ENCODE results near the gene ABHD12. TPM values are rescaled to one million over a fixed set of nuclear protein-coding genes. Genes with fewer than 3 reads are reported as not detected.

The ABHD12 gene
- total RNA-seq, 1 donor from 2014 or later, result 42.9 TPM

GRCh38 chr20:25325997-25326396 is 64.6 kb downstream of the ABHD12 start:
- TF ChIP-seq, protein P1, sequence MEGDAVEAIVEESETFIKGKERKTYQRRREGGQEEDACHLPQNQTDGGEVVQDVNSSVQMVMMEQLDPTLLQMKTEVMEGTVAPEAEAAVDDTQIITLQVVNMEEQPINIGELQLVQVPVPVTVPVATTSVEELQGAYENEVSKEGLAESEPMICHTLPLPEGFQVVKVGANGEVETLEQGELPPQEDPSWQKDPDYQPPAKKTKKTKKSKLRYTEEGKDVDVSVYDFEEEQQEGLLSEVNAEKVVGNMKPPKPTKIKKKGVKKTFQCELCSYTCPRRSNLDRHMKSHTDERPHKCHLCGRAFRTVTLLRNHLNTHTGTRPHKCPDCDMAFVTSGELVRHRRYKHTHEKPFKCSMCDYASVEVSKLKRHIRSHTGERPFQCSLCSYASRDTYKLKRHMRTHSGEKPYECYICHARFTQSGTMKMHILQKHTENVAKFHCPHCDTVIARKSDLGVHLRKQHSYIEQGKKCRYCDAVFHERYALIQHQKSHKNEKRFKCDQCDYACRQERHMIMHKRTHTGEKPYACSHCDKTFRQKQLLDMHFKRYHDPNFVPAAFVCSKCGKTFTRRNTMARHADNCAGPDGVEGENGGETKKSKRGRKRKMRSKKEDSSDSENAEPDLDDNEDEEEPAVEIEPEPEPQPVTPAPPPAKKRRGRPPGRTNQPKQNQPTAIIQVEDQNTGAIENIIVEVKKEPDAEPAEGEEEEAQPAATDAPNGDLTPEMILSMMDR (IDR thresholded peaks at IDR 0.05), result no peak
- Mint-ChIP-seq H3K27ac (ENCODE audit: unreplicated experiment) (no peak overlapping the region), H3K4me3 (ENCODE audit: unreplicated experiment) (no peak overlapping the region), H3K36me3 (ENCODE audit: unreplicated experiment) (peaks cover 8% of the 10 kb centered on the region), H3K9me3 (ENCODE audit: unreplicated experiment) (peaks cover 4% of the 10 kb centered on the region), H3K4me1 (ENCODE audit: unreplicated experiment) (no peaks in the 10 kb centered on the region), H3K27me3 (ENCODE audit: unreplicated experiment) (no peaks in the 10 kb centered on the region)
- DNase-seq (ENCODE audit: extremely low spot score, unreplicated experiment), result no peak

DNA sequence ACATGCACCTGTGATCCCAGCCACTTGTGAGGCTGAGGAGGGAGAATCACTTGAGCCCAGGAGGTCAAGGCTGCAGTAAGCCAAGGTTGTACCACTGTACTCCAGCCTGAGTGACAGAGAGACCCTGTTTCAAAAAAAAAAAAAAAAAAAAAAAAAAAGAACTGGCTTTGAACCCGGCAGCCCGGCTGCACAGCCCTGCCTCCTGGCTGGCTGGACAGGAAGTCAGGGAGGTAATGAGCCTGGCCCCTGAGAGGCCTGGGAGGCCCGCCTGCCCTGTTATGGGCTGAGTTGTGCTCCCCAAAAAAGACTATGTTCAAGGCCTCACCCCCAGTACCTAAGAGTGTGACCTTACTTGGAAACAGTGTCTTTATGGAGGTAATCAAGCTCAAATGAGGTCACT is 65.6 kb downstream of the ABHD12 start:
- H3K27ac Mint-ChIP-seq (ENCODE audit: unreplicated experiment), result no peak overlapping the region
- no peaks in the 10 kb centered on the region for H3K27me3 Mint-ChIP-seq (ENCODE audit: unreplicated experiment)
- no peak overlapping the region for H3K4me3 Mint-ChIP-seq (ENCODE audit: unreplicated experiment)
- DNase-seq (ENCODE audit: extremely low spot score, unreplicated experiment), result no peak
- H3K9me3 Mint-ChIP-seq (ENCODE audit: unreplicated experiment), result peaks cover 4% of the 10 kb centered on the region
- TF ChIP-seq, protein P1 (IDR thresholded peaks at IDR 0.05), result no peak
- peaks cover 8% of the 10 kb centered on the region for H3K36me3 Mint-ChIP-seq (ENCODE audit: unreplicated experiment)
- H3K4me1 Mint-ChIP-seq (ENCODE audit: unreplicated experiment), result no peaks in the 10 kb centered on the region

DNA sequence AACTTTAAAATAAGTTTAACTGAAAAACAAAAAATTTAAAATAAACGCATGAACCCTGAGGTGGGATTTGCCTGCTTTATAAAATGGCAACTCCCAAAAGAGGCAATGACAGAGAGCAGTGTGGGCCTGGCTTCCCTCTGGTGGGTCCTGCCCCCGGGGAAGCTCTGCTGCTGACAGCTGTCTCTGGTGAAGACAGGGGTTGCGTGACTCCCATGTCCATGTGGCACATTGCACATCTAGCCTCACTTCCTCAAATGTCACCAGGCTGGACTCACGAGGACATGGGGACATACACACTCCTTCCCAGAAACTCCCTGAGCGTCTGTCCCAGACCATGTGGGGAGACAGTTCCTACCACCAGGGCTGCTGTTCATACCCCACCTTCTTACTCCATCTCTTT is 66.2 kb downstream of the ABHD12 start:
- H3K27ac Mint-ChIP-seq (ENCODE audit: unreplicated experiment), result no peak overlapping the region
- DNase-seq (ENCODE audit: extremely low spot score, unreplicated experiment), result no peak
- no peaks in the 10 kb centered on the region for H3K27me3 Mint-ChIP-seq (ENCODE audit: unreplicated experiment)
- no peaks in the 10 kb centered on the region for H3K9me3 Mint-ChIP-seq (ENCODE audit: unreplicated experiment)
- H3K4me1 Mint-ChIP-seq (ENCODE audit: unreplicated experiment), result no peaks in the 10 kb centered on the region
- peaks cover 4% of the 10 kb centered on the region for H3K36me3 Mint-ChIP-seq (ENCODE audit: unreplicated experiment)
- TF ChIP-seq, protein P1 (IDR thresholded peaks at IDR 0.05), result no peak
- no peak overlapping the region for H3K4me3 Mint-ChIP-seq (ENCODE audit: unreplicated experiment)

DNA sequence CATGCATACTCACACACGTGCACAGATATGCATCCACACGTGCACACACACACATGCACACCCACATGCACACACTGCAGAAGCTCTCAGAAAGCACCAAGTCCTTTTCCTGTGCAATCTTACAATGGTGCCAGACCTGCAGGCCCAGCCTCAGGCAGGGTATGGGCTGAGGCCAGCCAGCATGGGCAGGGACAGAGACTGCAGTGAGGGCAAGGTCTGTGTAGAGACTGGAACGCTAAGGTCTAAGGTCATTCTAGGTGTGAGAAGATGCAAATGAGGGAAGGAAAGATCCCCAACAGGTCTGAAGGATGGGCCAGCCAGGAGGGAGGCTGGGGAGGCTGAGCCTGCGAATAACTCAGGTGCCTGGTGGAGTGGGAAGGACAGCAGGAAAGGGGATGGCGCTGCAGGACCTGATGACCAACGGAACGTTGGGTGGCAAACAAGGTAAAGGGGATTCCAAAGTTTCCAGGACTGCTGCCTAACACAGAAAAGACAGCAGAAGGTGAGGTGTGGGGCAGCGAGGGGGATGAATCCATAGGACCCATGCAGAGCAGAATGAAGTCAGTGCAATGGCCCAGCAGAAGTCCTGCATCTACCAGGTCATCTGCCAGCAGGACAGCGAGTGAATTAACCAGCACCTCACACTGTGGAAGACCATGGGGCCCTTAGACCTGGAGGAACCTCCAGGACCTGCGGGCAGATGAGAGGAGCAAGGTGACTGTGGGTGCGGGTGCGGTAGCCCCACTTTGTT is 67.0 kb downstream of the ABHD12 start:
- Mint-ChIP-seq H3K27ac (ENCODE audit: unreplicated experiment) (no peak overlapping the region), H3K9me3 (ENCODE audit: unreplicated experiment) (no peaks in the 10 kb centered on the region), H3K36me3 (ENCODE audit: unreplicated experiment) (peaks cover 4% of the 10 kb centered on the region), H3K4me3 (ENCODE audit: unreplicated experiment) (no peak overlapping the region), H3K4me1 (ENCODE audit: unreplicated experiment) (no peaks in the 10 kb centered on the region), H3K27me3 (ENCODE audit: unreplicated experiment) (no peaks in the 10 kb centered on the region)
- TF ChIP-seq, protein P1 (IDR thresholded peaks at IDR 0.05), result no peak
- no peak for DNase-seq (ENCODE audit: extremely low spot score, unreplicated experiment)

DNA sequence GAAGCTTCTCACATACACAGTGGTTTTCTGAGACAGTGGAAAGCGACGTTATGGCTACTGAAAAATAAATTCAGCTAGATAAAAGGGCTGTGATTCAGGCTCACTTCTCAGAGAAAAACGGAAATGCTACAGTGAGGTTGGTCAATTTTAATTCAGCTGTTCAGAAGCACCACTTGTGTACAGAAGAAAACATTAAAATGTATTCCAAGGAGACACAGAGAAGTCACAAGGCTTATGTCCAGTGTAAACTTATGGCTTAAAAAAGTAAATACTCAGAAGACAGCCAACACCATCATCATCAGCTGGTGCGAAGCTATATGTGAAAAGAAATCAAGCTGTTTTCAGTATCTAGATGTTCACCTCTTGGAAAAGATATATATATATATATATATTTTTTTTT is 68.6 kb downstream of the ABHD12 start:
- Mint-ChIP-seq H3K9me3 (ENCODE audit: unreplicated experiment) (no peaks in the 10 kb centered on the region), H3K36me3 (ENCODE audit: unreplicated experiment) (peaks cover 5% of the 10 kb centered on the region), H3K4me1 (ENCODE audit: unreplicated experiment) (no peaks in the 10 kb centered on the region), H3K27ac (ENCODE audit: unreplicated experiment) (no peak overlapping the region), H3K4me3 (ENCODE audit: unreplicated experiment) (no peak overlapping the region), H3K27me3 (ENCODE audit: unreplicated experiment) (no peaks in the 10 kb centered on the region)
- no peak for DNase-seq (ENCODE audit: extremely low spot score, unreplicated experiment)
- TF ChIP-seq, protein P1 (IDR thresholded peaks at IDR 0.05), result no peak
